22Rv1 (cell line): Measurements from ENCODE around the gene AQP9.

Experiments
- CTCF ChIP-seq: fragments of 450-650 bp; IDR thresholded peaks from 2 replicates; pipeline ENCODE4 v1.5.1; 2017; ENCODE audit warnings: mild to moderate bottlenecking
- ZFX ChIP-seq: fragments of 450-650 bp; IDR thresholded peaks from 2 replicates; pipeline ENCODE4 v1.6.1; 2017; ENCODE audit warnings: antibody characterized with exemption, borderline replicate concordance

GRCh38 chr15:58213587-58214338, 75.6 kb downstream of the AQP9 start:
- TF ChIP-seq CTCF, result no peak
- TF ChIP-seq ZFX, result no peak
